DOHH2 (cell line): ENCODE results near the gene CAPN1.

Source experiments
- H3F3A ChIP-seq: fragments of 200-600 bp; sonication (generic), shearing (Covaris generic); 2 replicates; pipeline ENCODE4 v1.6.0; 2016; ENCODE audit warnings: antibody characterized with exemption, mild to moderate bottlenecking; ENCODE audit not compliant: control insufficient read depth, insufficient read depth
- H3K27ac ChIP-seq: fragments of 200-600 bp; sonication (generic); 2 replicates; pipeline ENCODE4 v1.5.1; 2014; ENCODE audit warnings: low read depth, mild to moderate bottlenecking, low read length, moderate library complexity
- H3K27me3 ChIP-seq: fragments of 200-600 bp; sonication (generic); 2 replicates; pipeline ENCODE4 v1.6.1; 2014; ENCODE audit warnings: mild to moderate bottlenecking, low read length, mixed read lengths; ENCODE audit not compliant: control insufficient read depth
- H3K36me3 ChIP-seq: fragments of 200-600 bp; sonication (generic); 2 replicates; pipeline ENCODE4 v1.6.1; 2014; ENCODE audit warnings: mild to moderate bottlenecking, low read length, moderate library complexity, mixed read lengths; ENCODE audit not compliant: control insufficient read depth
- H3K4me1 ChIP-seq: fragments of 200-600 bp; sonication (generic); 2 replicates; pipeline ENCODE4 v1.6.1; 2014; ENCODE audit warnings: mild to moderate bottlenecking, low read length, mixed read lengths; ENCODE audit not compliant: control insufficient read depth
- H3K4me2 ChIP-seq: fragments of 200-600 bp; sonication (generic); 2 replicates; pipeline ENCODE4 v1.6.0; 2014; ENCODE audit warnings: mild to moderate bottlenecking, low read length, moderate library complexity
- H3K4me3 ChIP-seq: fragments of 200-600 bp; sonication (generic); 2 replicates; pipeline ENCODE4 v1.5.1; 2014; ENCODE audit warnings: mild to moderate bottlenecking, low read length, mixed read lengths
- H3K79me2 ChIP-seq: fragments of 200-600 bp; sonication (generic); 2 replicates; pipeline ENCODE4 v1.6.1; 2014; ENCODE audit warnings: mild to moderate bottlenecking, low read length, mixed read lengths; ENCODE audit not compliant: control insufficient read depth
- H3K9me2 ChIP-seq: fragments of 200-600 bp; sonication (generic); replicated peaks from 2 replicates; pipeline ENCODE4 v1.6.1; 2014; ENCODE audit warnings: mild to moderate bottlenecking, low read length, mixed read lengths; ENCODE audit not compliant: control insufficient read depth
- H3K9me3 ChIP-seq: fragments of 200-600 bp; sonication (generic); 2 replicates; pipeline ENCODE4 v1.6.1; 2014; ENCODE audit warnings: antibody characterized with exemption, low read length, mixed read lengths; ENCODE audit not compliant: control insufficient read depth, insufficient read depth
- H4K20me1 ChIP-seq: fragments of 200-600 bp; sonication (generic); 2 replicates; pipeline ENCODE4 v1.6.0; 2014; ENCODE audit warnings: low read depth, mild to moderate bottlenecking, antibody characterized with exemption, low read length, moderate library complexity; ENCODE audit not compliant: control insufficient read depth, insufficient read depth
- CTCF ChIP-seq: fragments of 200-600 bp; sonication (generic); IDR thresholded peaks from one replicate; pipeline ENCODE4 v1.5.1; 2014; ENCODE audit warnings: antibody characterized with exemption, mild to moderate bottlenecking, low read depth, low read length; ENCODE audit not compliant: poor library complexity, severe bottlenecking
- EZH2phosphoT487 ChIP-seq: fragments of 200-600 bp; sonication (generic); IDR thresholded peaks from 2 replicates; pipeline ENCODE4 v1.6.1; 2017; ENCODE audit warnings: borderline replicate concordance, mild to moderate bottlenecking, antibody characterized with exemption, low read length, moderate library complexity, mixed read lengths

The CAPN1 gene

GRCh38 chr11:65167656-65168055 is 14.1 kb upstream of the CAPN1 start:
- H3K27ac ChIP-seq = no peak overlapping the region
- H3K9me2 ChIP-seq = no peaks in the 10 kb centered on the region
- no peaks in the 10 kb centered on the region for H3K79me2 ChIP-seq
- H3K4me2 ChIP-seq = no peak overlapping the region
- no peaks in the 10 kb centered on the region for H3K36me3 ChIP-seq
- no peaks in the 10 kb centered on the region; the same call in 1 of the 2 replicates for H3F3A ChIP-seq
- H3K4me3 ChIP-seq = no peak overlapping the region
- no peaks in the 10 kb centered on the region for H4K20me1 ChIP-seq
- no peaks in the 10 kb centered on the region for H3K27me3 ChIP-seq
- no peaks in the 10 kb centered on the region for H3K9me3 ChIP-seq
- TF ChIP-seq EZH2phosphoT487 (no peak), CTCF (no peak)
- peaks cover 29% of the 10 kb centered on the region for H3K4me1 ChIP-seq

GRCh38 chr11:65169164-65169641 is 12.5 kb upstream of the CAPN1 start:
- peak overlapping the region; percentile 71 for H3K27ac ChIP-seq
- H3K4me2 ChIP-seq = peak overlapping the region; percentile 66

GRCh38 chr11:65170058-65170534 is 11.6 kb upstream of the CAPN1 start, which contains the start of gene SPDYC:
SPDYC (plus strand) TSS chr11:65170233; CDS start chr11:65171358, 1,125 bp downstream.
- H3K9me3 ChIP-seq = no peaks in the 10 kb centered on the region
- peak within 1 kb of the TSS; percentile 66 for H3K4me2 ChIP-seq
- TF ChIP-seq CTCF (no peak), EZH2phosphoT487 (no peak)
- H3K27me3 ChIP-seq = no peaks in the 10 kb centered on the region
- no peaks in the 10 kb centered on the region for H3K36me3 ChIP-seq
- peaks cover 2% of the 10 kb centered on the region for H3F3A ChIP-seq
- no peaks in the 10 kb centered on the region for H3K79me2 ChIP-seq
- H3K4me3 ChIP-seq = peak within 1 kb of the TSS; percentile 41
- H4K20me1 ChIP-seq = no peaks in the 10 kb centered on the region
- no peaks in the 10 kb centered on the region for H3K9me2 ChIP-seq
- H3K4me1 ChIP-seq = peaks cover 29% of the 10 kb centered on the region
- H3K27ac ChIP-seq = peak within 1 kb of the TSS; percentile 71

More at GRCh38 chr11:65169164-65169641, 12.5 kb upstream of the CAPN1 start:
- H3K9me3 ChIP-seq = no peaks in the 10 kb centered on the region
- no peaks in the 10 kb centered on the region for H3K27me3 ChIP-seq
- H4K20me1 ChIP-seq = no peaks in the 10 kb centered on the region
- no peak for TF ChIP-seq CTCF
- no peak for TF ChIP-seq EZH2phosphoT487
- H3K4me1 ChIP-seq = peaks cover 29% of the 10 kb centered on the region
- peaks cover 2% of the 10 kb centered on the region for H3F3A ChIP-seq
- H3K36me3 ChIP-seq = no peaks in the 10 kb centered on the region
- no peaks in the 10 kb centered on the region for H3K79me2 ChIP-seq
- peak overlapping the region; percentile 41 for H3K4me3 ChIP-seq
- no peaks in the 10 kb centered on the region for H3K9me2 ChIP-seq
